Hippocampal formation (tissue), 2 donors: Measurements from ENCODE around the gene EN2.
A peak's percentile ranks its signal among the peaks of the same experiment; 100 is the strongest.

Experiments used
- DNase-seq, 2 donors: peaks; one replicate each; lab custom pipeline; 2025; lab: John Stamatoyannopoulos, UW

EN2 gene

DNA sequence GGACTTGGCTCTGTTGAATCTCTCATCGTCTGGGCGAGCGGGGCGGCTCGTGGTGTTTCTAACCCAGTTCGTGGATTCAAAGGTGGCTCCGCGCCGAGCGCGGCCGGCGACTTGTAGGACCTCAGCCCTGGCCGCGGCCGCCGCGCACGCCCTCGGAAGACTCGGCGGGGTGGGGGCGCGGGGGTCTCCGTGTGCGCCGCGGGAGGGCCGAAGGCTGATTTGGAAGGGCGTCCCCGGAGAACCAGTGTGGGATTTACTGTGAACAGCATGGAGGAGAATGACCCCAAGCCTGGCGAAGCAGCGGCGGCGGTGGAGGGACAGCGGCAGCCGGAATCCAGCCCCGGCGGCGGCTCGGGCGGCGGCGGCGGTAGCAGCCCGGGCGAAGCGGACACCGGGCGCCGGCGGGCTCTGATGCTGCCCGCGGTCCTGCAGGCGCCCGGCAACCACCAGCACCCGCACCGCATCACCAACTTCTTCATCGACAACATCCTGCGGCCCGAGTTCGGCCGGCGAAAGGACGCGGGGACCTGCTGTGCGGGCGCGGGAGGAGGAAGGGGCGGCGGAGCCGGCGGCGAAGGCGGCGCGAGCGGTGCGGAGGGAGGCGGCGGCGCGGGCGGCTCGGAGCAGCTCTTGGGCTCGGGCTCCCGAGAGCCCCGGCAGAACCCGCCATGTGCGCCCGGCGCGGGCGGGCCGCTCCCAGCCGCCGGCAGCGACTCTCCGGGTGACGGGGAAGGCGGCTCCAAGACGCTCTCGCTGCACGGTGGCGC, at the start of gene EN2:
Gene EN2 (plus strand): TSS at position 19 of the 767 bp plus-strand sequence. CDS start 249 bp downstream, at position 268.
- DNase-seq, result no peak

DNA sequence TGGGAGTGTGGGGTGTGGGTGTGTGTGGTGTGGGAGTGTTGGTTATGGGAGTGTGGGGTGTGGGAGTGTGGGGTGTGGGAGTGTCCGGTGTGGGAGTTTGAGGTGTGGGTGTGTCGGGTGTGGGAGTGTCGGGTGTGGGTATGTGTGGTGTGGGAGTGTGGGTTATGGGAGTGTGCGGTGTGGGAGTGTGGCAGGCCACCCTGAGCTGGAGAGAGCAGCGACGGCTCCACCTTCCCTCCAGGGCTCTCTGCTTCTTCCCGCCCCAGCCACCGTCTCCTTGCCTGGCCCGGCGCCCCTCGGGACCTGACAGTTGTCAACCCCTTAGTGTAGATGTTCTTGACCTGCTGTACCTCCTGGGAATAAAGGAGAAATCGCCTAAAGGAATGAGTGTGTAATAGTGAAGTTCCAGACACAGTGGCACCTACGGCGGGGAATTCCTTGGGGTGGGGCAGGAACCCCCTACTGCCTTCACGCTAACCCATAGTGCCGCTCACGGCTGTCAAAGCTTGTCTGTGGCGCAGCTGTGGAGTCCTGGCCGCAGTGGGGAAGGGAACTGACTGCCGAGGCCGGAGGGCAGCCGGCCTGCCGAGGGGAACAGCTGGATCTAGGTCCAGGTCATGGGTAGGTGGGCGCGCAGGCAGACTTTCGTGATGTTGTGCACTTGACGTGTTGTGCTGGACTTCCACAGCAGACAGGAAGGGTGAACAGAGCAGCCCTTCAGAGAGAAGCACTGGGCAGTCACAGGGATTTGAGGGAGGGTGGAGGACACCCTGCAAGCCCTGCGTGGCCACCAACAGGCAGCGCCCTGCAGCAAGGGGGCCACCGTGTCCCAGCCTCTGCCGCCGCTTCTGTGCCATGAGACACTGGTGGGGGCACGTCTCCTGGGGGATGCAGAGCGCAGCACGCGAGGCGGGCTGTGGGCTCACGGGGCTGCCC, 49.0 kb upstream of the EN2 start:
- no peak for DNase-seq

DNA sequence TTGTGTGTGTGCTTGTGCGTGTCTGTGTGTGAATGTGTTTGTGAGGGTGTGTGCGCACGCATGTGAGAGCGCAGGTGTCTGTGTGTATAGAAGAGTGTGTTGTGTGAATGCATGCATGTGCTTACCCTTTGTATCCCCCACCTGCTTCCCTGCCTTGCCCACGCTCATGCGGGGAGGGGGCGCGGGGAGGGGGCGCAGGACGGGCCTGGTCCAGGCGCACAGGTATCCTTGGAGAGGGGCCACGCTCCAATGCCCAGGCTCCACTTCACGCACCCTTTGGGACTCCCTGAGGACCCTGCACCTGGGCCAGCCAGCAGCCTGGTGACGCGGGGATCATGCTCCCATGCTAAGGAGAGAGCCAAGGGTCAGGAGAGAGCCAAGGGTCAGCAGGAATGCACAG, 47.9 kb upstream of the EN2 start:
- no peak for DNase-seq

DNA sequence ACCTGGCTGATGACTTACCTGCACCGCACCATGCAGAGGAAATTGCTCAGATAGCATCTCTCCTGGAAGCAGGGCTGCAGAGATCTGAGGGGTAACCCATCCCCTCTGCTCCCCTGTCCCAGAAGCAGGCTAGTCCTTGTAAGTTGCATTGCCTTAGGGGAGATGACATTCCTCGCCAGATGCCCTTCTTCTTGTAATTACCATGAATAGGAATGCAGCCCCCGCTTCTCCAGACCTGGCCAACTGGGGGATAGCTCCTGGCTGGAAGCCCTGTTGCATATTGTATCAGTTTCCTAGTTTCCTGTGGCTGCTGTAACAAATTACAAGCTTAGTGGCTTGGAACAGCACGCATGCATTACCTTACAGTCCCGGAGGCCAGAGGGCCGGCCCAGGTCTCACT, 47.5 kb upstream of the EN2 start:
- DNase-seq, result no peak

DNA sequence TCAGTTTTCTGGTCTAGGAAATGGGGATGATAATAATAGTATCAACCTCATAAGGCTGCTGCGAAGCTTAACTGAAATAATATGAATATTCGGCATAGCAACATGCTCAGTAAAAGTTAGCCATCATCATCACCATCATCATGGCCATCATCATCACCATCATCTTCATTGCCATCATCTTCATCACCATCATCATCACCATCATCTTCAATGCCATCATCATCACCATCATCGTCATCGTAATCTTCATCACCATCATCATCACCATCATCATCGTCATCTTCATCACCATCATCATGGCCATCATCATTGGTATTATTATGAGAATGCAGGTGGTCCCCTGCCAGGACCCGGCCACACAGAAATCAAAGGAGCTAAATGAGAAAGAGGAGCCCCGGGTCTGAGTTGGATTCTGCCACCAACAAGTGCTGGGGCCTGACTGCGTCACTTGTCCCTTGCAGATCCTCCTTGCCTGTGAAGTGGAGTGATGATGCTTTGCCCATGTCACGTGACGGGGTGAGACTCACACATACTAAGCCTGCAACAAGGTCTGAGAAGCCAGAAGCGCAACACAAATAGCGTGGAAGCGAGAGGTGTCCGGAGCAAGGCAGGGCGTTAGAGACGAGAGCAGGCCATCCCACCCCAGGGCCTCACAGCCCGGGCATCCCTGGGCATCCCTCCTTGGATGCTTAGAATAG, 46.1 kb upstream of the EN2 start:
- no peak for DNase-seq

DNA sequence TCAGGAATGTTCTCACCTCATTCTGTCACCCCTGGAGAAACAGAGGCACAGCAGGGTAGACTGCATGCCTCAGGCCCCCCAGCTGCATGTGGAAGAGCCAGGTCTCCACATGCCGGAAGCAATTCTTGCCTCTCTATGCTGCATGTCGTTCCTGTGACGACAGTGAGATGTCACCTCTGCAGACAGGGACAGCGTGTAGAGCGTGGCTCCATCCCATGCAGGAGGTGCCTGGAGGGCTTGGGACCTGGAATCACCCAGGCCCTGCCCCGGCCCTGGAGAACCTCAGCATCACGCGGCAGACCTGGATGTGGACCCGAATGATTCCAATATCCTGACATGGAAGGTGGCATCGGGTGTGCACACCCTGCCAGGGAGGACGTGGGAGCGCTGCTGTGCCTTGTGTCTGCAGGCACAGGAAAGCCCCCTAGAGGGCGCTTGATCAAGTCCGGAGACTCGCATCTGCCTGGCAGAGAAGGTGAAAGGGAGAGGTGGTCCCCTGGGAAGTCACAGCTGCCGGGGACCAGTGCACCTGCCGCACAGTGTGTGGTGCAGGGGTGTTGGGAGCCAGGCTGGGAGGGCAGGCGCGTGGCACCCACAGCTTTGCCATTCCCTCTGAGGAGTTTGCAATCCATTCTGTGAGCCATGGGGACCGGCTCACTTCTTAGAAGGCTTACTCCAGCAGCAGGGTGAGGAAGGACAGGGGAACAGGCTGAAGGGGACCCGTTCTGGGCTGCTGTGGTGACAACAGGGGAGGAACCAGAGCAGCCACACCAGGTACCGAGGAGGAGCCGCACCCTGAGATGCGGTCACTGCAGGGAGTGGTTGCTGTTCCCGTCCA, 45.3 kb upstream of the EN2 start:
- DNase-seq, result peak in 1 of 2 donors; percentile 9

DNA sequence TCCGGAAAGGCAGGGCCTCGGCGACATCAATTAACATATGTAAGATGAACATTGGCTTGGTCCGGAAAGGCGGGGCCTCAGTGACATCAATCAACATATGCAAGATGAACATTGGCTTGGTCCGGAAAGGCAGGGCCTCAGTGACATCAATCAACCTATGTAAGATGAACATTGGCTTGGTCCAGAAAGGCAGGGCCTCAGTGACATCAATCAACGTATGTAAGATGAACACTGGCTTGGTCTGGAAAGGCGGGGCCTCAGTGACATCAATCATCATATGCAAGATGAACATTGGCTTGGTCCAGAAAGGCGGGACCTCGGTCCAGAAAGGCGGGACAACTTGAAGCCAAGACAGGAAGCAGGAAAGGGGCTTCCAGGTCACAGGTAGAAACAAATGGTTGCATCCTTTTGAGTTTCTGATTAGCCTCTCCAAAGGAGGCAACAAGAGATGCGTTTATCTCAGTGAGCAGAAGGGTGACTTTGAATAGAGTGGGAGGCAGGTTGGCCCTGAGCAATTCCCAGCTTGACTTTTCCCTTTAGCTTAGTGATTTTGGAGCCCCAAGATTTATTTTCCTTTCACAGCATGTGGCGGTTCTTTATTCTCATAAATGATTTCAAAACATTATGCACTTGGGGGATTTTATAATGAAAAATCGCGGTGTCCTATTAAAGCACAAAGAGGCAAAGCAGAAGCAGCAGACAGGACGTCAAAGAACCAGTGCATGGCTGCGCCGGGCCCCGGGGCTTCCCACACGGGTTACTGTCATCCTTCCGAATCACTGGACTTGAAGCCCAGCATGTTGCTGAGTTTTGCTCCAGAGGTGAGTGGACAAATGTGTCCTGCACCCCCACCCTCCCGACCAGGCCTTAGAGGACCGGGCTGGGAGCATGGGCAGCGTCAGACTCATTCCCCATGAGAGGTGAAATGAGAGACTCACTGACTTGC, 43.1 kb upstream of the EN2 start:
- DNase-seq, result no peak

DNA sequence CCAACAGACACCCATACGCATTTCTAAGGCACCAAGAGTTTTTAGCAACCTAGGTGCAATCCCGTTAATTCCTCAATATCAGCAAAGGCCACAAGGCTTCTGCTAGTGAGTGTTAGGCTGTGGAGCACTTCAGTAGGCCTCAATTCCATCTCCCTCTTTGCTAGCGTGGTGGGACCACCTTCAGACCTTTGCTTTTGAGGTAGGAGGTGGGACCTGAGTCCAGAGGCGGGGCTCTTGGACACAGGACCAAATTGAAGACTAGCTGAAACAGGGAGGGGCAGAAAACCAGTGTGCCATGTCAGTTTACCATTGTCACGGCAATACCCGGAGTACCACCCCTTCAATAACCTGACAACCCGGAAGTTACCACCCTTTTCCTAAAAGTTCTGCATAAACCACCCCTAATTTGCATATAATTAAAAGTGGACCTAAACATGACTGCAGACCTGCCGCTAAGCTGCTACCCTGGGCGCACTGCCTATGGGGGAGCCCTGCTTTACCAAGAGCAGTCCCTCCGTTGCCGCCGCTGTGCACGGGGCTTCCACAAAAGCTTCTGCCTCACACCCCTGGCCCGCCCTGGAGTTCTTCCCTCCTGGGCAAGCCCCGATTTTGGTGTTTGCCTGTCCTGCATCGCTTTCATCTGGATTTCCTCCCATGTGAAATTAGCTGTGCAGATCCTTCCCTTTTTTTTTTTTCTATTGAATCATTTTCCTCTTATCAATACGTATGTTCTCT, 41.1 kb upstream of the EN2 start:
- DNase-seq, result no peak

DNA sequence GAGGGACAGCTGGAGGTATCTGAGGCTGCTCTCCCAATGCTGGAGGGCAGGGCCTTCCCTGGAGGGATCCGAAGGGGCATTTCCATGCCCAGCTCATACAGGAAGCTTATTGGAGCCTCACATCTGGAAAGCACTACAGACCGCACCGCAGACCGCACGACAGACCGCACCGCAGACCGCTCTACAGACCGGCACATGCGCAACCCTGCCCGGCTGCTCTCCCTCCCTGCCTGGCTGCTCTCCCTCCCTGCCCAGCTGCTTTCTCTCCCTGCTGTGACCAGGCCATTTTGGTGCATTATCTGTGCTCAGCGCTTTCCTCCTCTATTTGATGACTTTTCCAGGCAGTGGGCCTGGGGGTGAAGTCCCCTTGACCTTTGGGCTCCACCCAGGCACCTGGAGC, 39.6 kb upstream of the EN2 start:
- DNase-seq, result no peak

DNA sequence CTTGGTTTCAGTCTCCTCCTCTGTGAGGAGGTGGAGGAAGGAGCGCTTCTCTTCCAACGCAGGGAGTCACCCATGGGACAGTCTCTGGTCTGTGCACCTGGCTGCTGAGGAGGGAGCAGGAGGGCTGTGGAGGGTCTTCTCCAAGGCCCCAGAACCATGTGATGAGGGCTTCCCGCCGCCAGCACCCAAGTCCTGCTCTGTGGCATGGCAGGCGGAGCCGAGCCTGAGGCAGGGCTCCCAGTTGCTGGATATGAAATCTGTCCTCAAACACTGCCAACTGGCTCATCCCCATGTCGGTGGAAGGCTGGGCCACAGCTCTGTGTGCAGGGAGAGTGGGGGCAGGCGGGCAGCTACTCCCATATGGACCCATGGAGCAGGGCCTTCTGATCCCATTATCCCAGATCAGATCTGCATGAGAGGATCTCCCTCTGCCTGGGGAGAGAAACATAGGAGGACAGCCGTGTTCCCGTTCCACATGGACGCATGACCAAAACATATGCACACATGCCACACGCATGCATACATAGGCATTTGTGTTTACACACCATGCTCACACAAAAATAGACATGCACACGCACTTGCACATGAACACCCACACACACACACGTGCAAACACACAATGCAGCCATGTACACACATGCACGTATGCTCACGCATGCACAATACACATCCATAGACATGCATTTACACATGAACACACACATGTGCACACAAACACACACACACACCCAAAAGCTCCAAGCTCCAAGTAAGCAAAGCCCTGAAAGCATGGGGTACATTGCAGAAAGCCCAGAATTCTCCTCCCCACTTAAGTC, 38.8 kb upstream of the EN2 start:
- DNase-seq, result no peak

DNA sequence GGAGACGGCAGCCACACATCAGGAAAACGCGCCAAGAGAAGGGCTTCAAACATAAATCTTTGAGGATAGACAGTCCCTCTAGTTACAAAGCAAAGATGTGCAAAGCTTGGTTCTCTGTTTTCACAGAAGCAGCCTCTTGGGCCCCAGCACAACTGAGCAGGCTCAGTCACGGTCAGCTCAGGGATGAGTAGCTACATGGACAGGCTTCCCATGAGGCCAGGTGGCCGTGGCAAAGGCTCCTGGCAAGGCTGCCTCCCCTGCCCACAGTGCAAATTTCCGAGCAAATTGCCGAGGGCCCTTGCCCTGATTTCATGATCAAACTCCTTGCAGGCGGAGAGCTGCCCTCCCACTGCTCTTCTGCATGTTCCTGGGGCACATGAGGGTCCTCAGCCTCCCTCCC, 37.8 kb upstream of the EN2 start:
- no peak for DNase-seq

DNA sequence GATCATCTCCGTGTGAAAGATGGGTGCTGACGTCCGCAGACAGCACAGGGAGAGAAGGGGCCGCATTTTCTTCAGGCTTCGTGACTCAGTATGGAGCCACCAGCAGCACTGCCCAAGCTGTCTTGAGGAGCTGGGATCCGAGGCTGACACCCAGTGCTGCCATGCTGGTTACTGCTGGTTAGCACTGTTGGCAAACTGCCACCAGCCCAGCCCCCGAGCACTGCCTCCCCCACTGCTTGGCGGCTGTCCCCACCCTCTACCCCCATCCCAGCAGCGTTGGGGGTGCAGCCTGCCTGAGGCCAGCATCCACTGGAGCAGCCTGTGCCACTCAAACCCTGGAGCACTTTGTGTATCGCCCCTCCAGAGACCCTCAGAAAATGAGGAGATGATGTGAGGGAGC, 35.8 kb upstream of the EN2 start:
- DNase-seq, result no peak

DNA sequence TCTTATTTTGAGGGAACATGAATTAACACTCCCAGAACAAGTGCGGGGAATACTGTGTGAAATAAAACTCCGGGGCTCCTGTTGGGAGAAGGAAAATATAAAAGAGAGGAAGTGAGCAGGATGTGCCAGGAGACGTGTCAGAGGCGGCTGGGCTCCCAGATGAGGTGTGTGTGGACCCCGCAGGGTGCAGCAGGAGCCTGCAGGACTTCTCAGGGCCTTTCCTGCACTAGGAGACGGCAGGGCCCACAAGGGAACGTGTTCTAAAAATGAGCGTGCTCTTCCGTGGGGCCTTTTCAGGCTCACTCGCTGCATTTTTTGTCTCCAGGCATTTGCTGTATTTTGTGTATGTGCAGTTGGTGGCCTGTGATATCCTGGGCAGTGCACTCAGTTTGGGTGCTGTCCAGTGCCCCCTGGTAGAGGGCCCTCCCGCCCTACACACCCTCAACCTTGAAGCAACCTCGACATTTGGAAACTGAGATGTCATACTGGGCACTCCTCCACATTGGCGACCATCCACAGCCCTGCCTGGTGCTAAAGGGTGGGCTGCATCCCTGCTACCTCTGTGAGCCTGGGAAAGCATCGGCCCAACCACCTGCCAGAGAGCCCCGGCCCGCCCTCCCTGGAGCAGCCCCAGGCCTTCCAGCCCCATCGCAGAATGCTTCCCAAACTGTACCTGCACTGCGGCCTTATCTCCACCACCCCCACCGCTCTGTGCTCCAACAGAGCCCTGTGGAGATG, 35.2 kb upstream of the EN2 start:
- DNase-seq, result no peak

DNA sequence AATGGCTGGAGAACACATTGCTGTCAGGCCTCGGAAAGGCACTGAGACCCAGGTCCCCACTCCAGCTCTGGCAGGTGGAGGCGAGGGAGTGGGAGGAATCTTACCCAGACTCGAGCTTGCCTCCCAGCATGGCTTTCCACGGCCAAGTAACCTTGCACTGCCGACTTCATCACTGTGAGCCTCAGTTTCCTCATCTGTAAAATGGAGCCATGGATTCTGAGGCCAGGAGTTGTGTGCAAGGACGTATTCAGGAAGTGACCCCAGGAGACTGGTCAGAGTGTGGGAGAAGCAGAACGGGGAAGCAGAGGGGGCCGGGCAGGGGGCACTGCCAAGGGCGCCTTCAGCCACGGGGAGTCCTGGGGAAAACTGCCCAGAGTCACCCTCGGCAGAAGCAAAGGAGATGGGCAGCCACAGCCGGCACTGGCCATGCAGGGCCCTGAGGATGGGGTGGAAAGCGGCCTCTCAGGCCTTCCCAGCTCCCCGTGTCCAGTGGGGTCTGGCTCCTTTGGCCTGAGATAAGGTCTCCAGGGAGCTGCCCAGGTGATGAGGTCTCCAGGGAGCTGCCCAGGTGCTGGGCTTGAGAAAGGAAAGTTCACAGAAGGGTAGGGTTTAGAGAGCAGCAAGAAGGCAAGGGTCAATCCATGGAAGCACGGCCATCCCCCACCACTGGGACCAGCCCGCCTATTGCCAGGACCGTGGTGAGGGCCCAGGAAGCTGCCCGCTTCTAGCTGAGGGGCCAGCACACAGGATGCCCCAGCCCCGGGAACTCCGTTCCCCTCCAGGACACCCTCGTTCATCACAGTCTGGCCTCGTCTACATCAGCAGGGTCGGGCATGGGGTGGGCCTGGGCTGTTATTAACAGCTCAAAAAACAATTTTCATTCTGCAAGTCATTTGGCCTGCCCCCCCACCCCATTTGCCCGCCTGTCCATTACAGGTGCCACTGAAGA, 34.3 kb upstream of the EN2 start:
- DNase-seq, result no peak

DNA sequence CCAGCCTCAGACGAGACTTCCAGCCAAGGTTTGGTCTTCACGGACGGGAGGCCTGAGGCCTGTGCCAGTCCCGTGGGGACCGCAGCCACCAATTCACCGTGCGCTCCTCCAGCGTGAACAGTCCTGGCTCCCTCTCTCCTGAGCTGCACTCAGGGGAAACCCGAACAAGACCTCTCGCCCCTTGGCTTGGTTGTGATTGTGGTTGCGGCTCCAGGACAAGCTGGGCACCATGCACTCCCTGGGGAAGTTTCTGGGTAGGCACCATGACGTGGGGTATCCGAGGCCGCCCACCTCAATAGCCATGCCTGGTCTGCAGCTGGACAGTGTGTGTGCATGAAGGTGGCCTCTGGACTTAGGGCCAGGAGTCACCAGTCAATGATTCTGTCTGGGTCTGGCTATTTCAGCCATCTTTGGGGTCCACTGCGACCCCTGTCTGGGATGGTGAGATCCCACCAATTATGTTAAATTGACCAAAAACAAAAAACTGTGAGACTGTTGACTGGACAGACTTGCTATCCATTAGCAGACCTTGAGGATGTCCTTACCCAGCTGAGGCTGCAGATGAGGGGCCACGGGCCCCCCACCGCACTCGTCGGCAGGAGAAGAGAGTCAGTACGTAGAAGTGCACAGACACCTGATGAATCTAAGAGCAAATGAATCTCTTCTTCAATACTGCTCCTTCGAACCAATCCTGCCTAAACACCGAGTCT, 33.5 kb upstream of the EN2 start:
- no peak for DNase-seq

DNA sequence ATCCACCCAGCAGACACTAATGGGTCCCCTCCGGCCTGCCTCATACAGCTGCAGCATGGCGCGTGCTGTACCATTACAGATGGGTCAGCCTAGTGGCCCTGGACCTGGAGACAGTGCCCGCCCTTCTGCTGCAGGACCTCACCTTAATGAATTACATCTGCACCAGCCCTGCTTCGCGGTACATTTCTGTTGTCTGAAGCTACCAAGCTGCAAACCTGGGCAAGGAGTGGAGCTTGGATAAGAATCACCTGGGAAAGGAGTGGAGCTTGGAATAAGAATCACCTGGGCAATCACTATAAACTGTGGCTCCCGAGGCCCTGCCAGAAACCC, 33.0 kb upstream of the EN2 start:
- no peak for DNase-seq

DNA sequence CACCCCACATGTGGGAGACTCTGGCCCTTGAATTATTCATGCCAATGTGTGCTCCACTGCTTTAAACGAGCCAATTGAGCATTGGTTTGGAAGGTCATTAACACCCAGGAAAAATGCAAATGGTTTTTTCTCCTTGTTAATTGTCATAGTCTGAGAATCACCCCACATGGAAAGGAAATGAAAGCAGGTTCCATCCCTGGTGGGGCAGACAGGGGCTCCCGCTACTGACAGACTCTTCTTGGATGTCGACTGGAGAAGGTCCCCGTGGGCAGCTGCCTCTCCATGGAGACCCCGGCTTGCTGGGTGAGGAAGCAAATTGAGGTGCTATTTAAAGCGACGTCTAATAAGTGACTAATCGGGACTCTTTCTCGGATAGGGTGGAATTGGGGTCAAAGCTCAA, 32.0 kb upstream of the EN2 start:
- DNase-seq, result no peak
